NK-92 (cell line): ENCODE measurements around the gene RAB8B.

ENCODE experiments used
- DNase-seq: peaks from one replicate; lab custom pipeline; 2025; ENCODE audit not compliant: unreplicated experiment; lab: John Stamatoyannopoulos, UW

Gene RAB8B

DNA sequence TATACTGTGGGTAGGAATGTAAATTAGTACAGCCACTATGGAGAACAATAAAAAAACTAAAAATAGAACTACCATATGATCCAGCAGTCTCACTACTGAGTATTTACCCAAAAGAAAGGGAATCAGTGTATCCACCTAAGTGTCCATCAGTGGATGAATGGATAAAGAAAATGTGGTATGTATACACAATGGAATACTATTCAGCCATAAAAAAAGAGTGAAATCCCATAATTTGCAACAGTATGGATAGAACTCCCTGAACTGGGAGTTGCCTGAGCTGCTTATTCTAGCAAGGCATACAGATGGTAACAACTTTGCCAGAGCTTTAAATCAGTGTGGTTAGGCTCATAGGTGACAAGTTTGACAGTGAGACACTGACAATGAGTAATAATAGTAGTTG lies 71.9 kb downstream of the RAB8B start:
- DNase-seq: no peak

DNA sequence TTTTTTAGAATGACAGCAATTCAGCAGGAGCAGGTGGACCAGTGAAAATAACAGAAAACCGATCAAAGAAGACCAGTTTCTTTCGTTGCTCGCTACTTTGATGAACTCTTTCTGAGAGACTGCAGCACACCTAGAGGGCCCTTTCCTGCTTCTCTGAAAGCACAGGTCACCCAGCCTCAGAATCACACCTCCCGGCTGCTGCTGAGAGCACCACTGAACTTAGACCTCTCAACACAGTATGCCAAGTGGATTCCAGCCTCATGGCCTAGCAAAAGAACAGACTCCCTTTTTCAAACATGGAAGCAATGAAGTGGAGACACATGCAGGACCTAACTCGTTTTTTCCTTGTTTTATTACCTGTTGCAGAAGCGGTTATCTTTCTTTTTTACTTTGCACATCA lies 74.1 kb downstream of the RAB8B start:
- no peak for DNase-seq

DNA sequence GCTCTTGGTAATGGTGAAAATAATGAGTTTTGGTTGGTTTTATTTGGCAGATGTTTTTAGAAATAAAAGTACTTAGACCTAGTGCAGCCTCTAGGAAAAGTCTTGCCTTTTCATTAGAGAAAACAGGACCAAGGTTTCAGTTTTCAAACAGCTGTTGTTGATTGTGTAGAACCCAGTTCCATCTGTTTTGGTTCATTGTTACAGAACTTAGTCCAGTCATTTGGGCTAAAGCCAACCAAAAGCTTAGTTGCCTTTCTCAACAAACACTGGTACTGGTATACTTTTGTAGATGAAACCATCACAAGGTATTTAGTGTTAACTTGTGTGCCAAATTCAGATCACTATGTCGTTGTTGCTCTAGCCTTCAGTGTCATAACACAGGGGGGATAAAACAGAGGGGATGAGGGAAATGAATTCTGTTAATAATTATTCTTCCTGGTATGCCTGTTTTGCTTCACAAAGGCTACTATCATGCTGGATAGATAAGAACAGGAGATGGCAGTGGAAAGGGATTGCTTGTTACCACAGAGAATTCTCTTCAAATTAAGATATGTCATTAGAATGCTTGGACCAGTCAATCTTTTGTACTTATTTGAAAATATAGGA lies 75.4 kb downstream of the RAB8B start:
- no peak for DNase-seq

DNA sequence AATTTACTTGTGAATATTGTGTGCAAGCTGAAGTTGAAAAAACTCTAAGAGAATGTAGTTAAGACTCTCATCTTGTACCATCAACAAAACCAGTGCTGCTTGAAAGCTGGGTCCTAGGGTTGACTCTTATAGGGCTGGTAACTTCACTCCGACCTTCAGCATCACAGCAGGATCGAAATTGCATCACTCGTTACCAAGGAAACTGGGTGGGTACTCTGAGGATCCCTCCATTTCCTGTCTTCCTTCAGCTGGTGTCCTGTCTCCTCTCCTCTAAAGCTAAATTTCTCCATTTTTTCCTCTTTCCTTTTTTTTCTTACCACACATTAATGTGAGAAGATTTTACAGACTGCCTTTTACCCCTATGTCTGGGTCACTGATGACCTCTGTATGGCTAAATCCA lies 85.0 kb downstream of the RAB8B start:
- DNase-seq: no peak

DNA sequence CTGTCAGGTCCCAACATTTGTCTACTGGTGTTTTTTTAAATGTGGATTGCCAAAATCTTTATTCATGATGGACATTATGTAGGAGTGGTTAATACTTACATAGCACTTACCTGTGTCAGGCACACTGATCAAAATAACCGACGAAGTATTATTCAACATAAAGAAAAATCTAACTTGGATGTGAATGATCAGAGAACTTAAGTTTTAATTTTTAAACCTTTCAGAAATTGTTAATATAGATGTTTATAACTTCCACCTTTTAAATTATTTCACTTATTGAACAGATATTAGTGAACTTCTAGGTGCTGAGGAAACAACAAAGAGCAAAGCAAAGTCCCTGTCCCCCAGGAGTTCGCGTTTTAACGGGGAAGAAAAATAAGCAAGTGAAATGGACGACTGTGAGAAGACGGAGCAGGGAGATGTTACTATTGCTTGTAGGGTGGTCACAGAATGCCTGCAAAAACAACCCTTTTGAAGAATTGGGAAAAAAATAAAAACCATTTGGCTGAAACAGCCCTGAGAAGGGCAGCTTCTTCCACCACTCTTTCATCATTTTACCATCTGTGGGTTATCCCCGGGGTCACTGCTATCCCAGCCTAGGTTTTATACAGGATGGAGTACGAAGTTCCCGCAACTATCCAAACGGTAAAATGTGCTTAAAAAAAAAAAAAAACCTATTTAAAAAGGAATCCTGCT lies 87.1 kb downstream of the RAB8B start:
- no peak for DNase-seq

DNA sequence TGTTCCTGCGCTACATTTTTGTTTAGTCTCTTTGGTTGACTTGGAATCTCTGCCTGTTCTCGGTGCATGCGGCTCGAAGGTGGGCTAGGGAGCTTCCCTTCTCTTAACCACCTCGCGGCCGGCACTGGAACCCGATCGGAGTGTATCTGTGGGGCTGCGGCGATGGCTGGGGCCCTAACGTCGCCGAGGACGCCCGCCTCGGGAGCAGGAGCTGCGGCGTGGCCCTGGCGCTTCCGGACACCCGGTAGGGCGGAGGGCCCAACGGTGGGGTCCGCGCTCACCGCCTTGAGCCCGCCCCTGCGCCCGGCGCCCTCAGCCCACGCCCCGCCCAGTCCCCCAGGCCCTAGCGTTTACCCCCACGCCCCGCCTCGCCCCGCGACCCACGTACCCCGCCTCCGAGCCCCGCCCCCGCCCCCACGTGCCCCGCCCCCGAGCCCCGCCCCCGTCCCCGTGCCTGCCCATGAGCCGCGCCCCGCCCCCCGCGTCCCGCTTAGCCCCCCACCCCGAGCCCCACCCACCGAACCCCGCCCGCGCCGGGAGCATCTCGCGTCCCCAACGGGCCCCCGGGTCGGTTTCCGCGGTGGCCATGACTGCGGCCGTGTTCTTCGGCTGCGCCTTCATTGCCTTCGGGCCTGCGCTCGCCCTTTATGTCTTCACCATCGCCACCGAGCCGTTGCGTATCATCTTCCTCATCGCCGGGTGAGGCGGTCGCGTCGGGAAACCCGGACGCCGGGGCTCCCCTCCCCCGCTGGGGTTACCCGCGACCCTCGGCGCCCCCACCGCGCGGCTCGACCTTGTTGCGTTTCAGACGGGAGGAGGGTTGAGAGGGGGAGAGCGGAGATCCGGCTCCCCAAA lies 87.9 kb downstream of the RAB8B start, which contains the start of gene APH1B:
Gene APH1B (plus strand): TSS at position 568 of the 855 bp plus-strand sequence. CDS start 19 bp downstream, at position 587.
- DNase-seq: no peak

DNA sequence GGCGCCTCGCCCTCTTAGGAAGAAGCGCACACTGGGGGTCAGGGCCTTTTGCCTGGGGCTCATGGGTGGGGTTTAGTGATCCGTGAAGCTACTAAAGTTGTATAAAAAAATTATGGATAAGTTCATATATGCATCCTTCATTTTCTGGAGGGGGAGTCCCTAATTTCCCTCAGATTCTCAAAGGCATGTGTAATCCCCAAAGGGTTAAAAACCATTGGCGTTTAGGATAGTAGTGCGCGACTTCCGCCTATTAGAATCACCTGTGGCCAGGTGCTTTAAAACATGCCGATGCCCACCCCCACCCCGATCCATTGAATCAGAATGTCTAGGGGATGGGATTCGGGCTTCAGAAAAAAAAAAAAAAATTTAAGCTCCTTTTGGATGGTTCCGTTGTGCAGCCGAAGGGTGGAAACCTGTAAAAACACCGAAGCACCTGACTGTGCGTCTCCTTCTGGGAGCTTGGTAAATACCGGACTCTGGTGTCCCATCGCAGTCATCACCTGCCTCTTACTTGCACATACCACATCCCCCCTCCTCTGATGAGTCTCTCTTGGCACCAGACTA lies 88.6 kb downstream of the RAB8B start:
- DNase-seq: no peak

DNA sequence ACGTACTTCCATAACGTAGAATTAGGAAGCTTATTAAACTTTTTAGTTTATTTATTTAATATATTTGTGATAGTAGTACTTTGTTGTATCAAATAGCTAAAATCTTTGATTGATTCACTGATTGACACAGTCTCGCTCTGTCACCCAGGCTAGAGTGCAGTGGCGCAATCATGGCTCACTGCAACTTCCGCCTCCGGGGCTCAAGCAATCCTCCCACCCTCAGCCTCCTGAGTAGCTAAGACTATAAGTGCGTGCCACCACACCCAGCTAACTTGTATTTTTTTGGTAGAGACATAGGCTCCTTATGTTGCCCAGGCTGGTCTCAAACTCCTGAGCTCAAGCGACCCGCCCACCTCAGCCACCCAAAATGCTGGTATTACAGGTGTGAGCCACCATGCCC lies 93.7 kb downstream of the RAB8B start:
- DNase-seq: no peak

DNA sequence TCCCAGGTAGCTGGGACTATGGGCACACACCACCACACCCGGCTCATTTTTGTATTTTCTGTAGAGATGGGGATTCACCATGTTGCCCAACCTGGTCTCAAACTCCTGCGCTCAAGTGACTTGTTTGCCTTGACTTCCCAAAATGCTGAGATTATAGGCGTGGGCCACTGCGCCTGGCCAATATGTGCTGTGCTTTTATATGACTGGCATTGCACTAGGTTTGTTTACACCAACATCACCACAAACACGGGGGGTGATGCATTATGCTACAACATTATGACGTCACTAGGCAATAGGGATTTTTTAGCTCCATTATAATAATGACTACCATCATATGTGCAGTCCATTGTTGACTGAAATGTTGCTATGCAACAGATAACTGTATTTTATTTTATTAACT lies 94.9 kb downstream of the RAB8B start:
- DNase-seq: no peak

DNA sequence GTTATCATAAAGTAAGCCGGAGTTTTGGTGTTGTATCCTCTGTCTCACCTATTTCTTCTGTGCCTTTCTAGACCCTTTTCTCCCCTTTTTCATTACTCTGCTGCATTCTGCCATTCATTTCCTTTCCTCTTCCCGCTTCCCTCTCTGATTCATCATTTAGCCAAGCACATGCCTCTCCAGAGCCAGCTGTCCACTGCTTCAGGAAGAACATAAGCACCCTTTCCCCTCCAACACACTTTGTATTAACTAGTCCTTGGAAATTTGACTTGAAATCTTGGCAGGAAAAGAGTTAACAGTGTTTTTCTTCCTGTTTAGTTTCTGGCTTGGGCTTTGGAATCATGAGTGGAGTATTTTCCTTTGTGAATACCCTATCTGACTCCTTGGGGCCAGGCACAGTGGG lies 97.7 kb downstream of the RAB8B start:
- no peak for DNase-seq

DNA sequence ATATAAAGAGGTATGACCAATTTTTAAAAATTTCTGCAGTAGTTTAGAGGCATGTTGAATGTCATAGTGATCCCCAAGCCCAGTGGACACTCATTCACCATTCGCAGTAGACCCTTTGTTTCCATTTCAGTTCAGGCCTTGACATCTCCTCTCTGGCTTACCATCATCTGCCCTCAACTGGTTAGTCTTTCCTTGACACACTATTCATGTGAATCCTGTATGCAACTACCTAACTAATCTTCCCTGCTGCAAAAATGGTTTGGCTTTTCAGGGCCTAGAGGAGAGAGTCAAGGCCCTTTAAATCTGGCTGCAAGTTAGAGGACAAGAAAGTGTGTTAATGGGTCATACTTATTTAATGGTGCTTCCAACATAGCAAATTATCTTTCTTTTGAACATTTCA lies 98.9 kb downstream of the RAB8B start:
- DNase-seq: no peak

DNA sequence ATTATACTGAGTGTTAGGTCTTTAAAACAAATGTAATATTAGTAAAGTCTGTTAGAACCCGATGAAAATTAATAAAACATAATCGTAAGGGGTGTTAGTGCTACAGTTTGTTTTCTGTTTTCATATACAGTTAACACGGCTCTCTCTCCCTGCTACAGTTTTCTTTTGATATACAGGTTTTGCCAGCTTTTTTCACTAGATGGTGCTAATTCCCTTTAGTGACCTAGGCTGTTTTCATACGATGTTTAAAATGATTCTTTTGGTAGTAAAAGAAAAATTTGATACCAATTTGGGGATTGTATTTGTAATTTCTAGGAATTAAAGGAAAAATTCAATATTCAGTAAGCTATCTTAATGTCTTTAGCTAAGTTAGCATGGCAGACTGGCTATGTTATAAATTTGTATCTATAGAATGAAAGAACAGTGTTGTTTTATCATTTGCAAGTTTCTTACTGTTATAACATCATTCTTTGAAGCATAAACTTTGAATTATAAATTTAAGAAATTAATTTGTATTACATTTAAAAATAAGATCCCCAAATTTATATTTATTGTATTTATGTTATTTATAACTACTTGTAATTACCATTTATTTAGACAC lies 99.5 kb downstream of the RAB8B start:
- no peak for DNase-seq

DNA sequence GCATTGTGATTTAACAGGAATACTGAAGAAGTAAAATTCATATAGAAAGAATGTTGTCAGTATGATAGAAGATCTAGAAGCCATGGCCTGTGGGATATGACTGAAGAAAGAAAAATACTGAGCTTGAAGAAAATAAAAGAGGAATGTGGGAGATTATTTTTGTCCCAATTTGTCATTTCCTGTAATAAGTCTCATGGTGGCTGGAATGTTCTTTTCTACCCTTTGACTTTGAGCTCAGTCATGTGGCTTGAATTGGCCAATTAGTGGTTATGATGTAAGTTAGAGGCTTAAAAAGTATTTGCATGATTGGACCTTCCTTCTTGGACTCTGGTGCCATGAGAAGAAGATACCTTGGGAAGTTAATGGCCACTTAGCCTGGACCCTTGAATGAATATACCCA lies 102.1 kb downstream of the RAB8B start:
- DNase-seq: no peak

DNA sequence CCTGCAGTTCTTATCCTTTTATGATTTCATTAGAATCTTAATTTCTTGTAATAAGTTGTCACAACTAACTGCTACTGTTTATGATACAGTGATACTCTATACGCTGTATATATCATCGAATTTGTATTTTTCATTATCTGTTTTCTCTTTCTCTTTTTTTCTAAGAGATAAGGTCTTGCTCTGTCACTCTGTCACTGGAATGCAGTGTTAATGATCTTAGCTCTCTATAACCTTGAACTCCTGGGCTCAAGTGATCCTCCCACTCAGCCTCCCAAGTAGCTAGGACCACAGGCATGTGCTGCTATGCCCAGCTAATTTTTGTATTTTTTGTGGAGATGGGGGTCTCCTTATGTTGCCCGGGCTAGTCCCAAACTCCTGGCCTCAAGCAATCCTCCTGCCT lies 102.8 kb downstream of the RAB8B start:
- no peak for DNase-seq

DNA sequence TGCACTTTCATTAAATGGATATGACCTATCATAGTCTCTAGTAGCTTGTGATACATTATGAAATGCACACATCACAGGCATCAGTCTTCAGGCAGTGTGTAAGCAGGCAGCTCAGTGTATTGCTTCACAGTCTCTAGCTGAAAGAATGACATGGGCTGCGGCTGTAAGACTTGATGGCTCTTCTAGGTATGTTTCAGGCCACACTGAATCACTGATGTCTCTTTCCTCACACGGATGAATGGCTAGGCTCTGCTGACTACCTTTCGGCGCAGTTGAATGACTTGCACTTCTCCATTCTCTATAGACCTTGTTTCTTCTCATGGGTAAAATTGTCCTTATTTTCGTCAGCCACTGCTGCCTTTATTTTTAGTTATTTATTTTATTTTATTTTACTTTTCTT lies 103.4 kb downstream of the RAB8B start:
- DNase-seq: no peak

DNA sequence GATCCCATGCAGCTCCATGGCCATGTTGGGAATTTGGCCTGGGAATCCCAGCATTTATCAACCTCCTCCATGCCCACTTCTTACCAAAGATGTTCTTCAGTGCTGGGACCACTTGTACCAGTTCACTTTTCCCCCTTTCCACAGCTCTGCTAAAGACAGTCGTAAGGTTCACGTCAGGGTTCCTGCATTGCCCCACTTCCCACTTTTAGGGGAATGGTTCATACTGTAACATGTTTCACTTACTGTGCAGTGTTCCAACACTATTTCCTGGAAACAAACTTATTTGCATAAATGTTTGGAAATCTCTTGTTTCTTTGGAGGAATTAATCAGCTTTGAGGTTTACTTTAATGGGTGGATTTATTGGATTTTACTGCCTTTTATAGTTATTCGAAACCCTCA lies 105.0 kb downstream of the RAB8B start:
- DNase-seq: no peak

DNA sequence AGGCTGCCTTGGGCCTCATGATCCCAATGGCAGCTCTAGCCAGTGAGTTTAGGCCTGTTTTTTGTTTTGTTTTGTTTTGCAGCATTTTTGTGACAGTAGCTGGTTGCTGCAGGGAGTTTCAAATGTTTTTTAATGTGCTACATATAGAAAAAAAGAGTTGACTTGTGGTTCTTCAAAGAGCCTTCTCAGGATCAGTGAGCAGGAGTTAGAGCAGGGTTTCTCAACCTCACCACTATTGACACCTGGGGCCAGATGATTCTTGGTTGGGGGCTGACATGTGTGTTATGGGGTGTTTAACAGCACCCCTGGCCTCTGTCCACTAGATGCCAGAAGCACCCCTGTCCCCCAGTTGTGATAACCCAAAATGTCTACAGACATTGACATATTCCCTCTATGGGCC lies 105.9 kb downstream of the RAB8B start:
- no peak for DNase-seq

DNA sequence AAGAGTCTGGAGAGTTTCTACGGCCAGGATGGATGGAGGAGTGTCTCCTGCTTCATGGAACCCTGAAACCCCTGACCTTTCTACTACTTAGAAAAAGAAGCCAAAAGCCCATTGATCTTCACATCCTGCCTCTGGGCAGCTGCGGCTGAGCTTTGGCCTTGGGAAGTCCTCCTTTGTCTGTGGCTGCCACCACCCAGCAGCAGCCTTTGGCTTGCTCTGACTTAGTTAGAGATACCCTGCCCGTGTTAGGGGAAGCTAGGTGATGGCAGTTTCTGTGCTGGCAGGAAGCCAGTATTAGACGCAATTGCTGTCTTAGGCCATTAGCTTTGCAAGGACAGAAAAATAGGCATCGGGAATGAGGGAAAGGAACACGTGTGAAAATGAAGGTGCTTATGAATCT lies 106.8 kb downstream of the RAB8B start:
- no peak for DNase-seq

DNA sequence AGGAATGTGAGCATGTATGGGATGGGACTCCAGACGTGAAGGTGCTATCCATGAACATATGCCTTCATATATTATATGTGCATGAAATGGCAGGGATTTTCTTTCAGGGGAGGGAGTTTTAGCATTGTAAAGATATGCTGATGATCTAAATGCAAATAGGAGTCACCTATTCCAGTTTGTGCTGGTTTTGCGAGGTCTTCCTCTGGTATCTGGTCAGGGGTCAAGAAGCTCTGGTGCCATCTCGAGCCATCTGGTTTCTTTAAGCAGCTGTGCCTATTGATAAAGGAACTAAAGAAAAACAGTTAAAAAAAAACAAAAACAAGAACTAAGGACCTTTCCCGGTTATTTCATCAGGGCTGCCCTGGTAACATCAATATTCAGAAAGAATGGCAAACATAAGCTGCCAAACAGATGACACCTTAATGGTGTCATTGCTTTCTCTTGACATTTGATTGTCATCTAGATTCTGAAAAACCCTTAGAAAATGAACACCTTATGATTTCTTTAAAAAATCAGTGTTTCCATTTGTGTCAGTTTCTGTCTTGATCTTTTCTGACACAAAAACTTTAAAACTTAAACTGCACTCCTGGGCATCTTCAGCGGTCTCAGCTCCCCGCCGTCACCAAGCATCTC lies 110.7 kb downstream of the RAB8B start:
- no peak for DNase-seq

DNA sequence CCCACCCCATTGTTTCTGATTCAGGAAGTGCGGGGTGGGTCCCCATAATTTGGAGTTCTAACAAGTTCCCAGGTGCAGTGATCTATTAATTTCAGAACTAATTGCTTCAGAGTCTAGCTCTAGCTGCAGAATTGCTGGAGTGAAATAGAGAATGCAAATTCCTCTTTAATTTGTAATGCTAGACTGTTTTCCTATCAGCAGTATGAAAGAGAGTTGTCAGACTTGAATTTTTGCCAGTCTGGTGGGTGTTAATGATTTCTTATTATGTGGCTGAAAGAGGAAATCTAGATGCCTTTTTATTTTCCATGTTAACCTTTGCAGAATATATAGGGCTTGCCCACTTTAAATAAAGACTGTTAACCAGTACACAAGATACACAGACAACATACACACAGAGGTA lies 111.7 kb downstream of the RAB8B start:
- DNase-seq: no peak

DNA sequence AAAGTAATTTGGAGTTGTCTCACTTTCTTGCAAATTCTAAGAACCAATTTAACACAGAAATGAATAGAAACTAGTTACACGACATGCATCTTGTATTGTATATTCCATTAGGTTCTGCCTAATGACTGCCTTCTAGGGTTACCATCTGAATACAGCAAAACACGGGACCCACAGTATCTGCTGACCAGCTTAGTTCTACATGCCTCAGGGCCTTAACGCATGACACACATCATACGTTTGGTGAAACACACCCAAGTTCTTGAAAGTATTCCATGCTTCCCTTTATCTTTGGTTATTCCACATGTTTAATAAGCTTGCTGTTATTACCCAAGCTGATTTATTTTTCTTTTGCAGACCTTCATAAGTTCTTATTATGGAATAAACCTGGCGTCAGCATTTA lies 115.9 kb downstream of the RAB8B start:
- no peak for DNase-seq
